SU-DHL-6 (cell line): ENCODE measurements around the gene KLB.
"Not testable (repeated sequence)": the region's sequence is repeated elsewhere in the genome, so short reads cannot be mapped to it uniquely, and the experiment has no call there.

Experiments
- CTCF ChIP-seq: fragments of 200-600 bp; sonication (generic); IDR thresholded peaks from one replicate; pipeline ENCODE4 v1.5.1; 2017; ENCODE audit warnings: antibody characterized with exemption, mild to moderate bottlenecking, low read length, moderate library complexity; ENCODE audit not compliant: insufficient read depth, poor library complexity, severe bottlenecking
- EZH2phosphoT487 ChIP-seq: fragments of 200-600 bp; sonication (generic), shearing (Covaris generic); conservative IDR thresholded peaks from 2 replicates; pipeline ENCODE4 v1.6.1; 2018; ENCODE audit warnings: mild to moderate bottlenecking, antibody characterized with exemption, low read length, moderate library complexity, mixed read lengths

GRCh38 chr4:39458161-39458504 lies 51.4 kb downstream of the KLB start:
- not testable (repeated sequence) for TF ChIP-seq CTCF, EZH2phosphoT487
